Measurements from ENCODE around the gene PLEKHH3. TPM values are rescaled to one million over a fixed set of nuclear protein-coding genes. Genes with fewer than 3 reads are reported as not detected.
"Not testable (repeated sequence)": the region's sequence is repeated elsewhere in the genome, so short reads cannot be mapped to it uniquely, and the experiment has no call there.

PLEKHH3 gene
- total RNA-seq, 1 experiment from 2014 or later: 26.2 TPM

DNA sequence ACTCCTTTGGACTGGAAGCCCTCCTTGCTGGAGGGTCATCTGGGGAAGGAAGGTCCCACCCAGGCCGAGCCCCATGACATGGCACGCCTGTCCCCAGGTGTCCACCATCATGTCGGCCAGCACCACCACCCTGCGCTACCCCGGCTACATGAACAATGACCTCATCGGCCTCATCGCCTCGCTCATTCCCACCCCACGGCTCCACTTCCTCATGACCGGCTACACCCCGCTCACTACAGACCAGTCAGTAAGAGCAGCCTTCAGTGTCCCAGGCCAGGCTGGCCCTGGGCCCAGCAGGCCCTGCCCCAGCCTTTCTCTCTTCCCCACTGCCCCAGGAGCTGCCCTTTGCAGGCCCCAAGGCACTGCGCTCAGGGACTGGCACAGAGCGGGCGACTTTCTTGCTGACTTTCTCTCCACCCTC, 11.2 kb downstream of the PLEKHH3 start:
- ChIA-PET CTCF (no interaction called here), POLR2A (no interaction called here)
- H3K36me3 ChIP-seq (ENCODE audit: control insufficient read depth, insufficient read depth, low read length): no peaks in the 10 kb centered on the region
- intact Hi-C loops (cut with micrococcal nuclease; ENCODE audit: unreplicated experiment): no loop called here
- peaks cover 4% of the 10 kb centered on the region for H3K4me1 ChIP-seq
- no peak for TF ChIP-seq CTCF (IDR thresholded peaks at IDR 0.05; ENCODE audit: insufficient read depth in 1 of 2, low read depth in 1 of 2, low read length in 1 of 2, severe bottlenecking in 1 of 2, unreplicated experiment in 1 of 2)
- Mint-ChIP-seq H3K27ac (ENCODE audit: unreplicated experiment) (no peak overlapping the region), H3K4me3 (ENCODE audit: unreplicated experiment) (no peak overlapping the region), H3K36me3 (ENCODE audit: insufficient read depth, unreplicated experiment) (peaks cover 54% of the 10 kb centered on the region), H3K4me1 (ENCODE audit: low read depth, unreplicated experiment) (peaks cover 2% of the 10 kb centered on the region), H3K27me3 (ENCODE audit: insufficient read depth, unreplicated experiment) (no peaks in the 10 kb centered on the region), H3K9me3 (ENCODE audit: unreplicated experiment) (no peaks in the 10 kb centered on the region)
- no peaks in the 10 kb centered on the region for H3K9me3 ChIP-seq
- no TSS peak for BruUV-seq (replicated peaks)
- no peak overlapping the region for H3K4me3 ChIP-seq (ENCODE audit: low read depth, low read length)
- no peak for DNase-seq
- H3K27me3 ChIP-seq (replicated peaks; ENCODE audit: control insufficient read depth, insufficient read depth, low read length): no peaks in the 10 kb centered on the region

- Mint-ChIP-seq H3K9me3 (ENCODE audit: unreplicated experiment) (no peaks in the 10 kb centered on the region), H3K4me3 (ENCODE audit: unreplicated experiment) (no peak overlapping the region), H3K27me3 (ENCODE audit: insufficient read depth, unreplicated experiment) (no peaks in the 10 kb centered on the region), H3K4me1 (ENCODE audit: low read depth, unreplicated experiment) (peaks cover 12% of the 10 kb centered on the region), H3K36me3 (ENCODE audit: insufficient read depth, unreplicated experiment) (peaks cover 33% of the 10 kb centered on the region), H3K27ac (ENCODE audit: unreplicated experiment) (no peak overlapping the region)
- CTCF ChIA-PET: interaction anchor here (0.8 kb wide), 1 partner anchor 143 kb away, joined by 3 read pairs; no protein-coding TSS in a partner anchor
- H3K4me3 ChIP-seq (ENCODE audit: low read depth, low read length): no peak overlapping the region
- H3K9me3 ChIP-seq: no peaks in the 10 kb centered on the region
- no peak for TF ChIP-seq CTCF (IDR thresholded peaks at IDR 0.05; ENCODE audit: insufficient read depth in 1 of 2, low read depth in 1 of 2, low read length in 1 of 2, severe bottlenecking in 1 of 2, unreplicated experiment in 1 of 2)
- H3K36me3 ChIP-seq (ENCODE audit: control insufficient read depth, insufficient read depth, low read length): no peaks in the 10 kb centered on the region
- no peaks in the 10 kb centered on the region for H3K27me3 ChIP-seq (replicated peaks; ENCODE audit: control insufficient read depth, insufficient read depth, low read length)
- peaks cover 10% of the 10 kb centered on the region for H3K4me1 ChIP-seq
- DNase-seq: no peak
- intact Hi-C loops (cut with micrococcal nuclease; ENCODE audit: unreplicated experiment): no loop called here
- POLR2A ChIA-PET: no interaction called here
- BruUV-seq (replicated peaks): TSS peak; percentile 42
Measured at GRCh38 chr17:42660692-42661345, 16.0 kb downstream of the PLEKHH3 start.

DNA sequence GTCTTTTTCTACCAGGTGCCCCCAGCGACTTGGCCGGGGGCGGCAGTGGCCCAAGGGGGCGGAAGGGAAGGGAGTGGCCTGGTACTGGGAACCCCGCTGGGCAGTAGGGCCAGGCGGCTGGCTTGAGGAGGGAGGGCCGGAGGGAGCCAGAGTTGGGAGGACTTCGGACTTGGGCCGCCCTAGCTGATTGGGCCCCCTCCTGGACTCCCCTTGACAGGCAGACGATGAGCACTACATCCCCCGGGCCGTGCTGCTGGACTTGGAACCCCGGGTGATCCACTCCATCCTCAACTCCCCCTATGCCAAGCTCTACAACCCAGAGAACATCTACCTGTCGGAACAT, 16.9 kb downstream of the PLEKHH3 start:
- not testable (repeated sequence) for H3K27me3 Mint-ChIP-seq (ENCODE audit: insufficient read depth, unreplicated experiment); H3K4me1 ChIP-seq; H3K9me3 ChIP-seq; H3K27me3 ChIP-seq (replicated peaks; ENCODE audit: control insufficient read depth, insufficient read depth, low read length); H3K36me3 ChIP-seq (ENCODE audit: control insufficient read depth, insufficient read depth, low read length); BruUV-seq (replicated peaks); H3K9me3 Mint-ChIP-seq (ENCODE audit: unreplicated experiment); DNase-seq
- ChIA-PET POLR2A (interaction anchor here (1.6 kb wide), 1 partner anchor 17 kb away, joined by 8 read pairs; the partner anchor contains the start of gene PLEKHH3), CTCF (interaction anchor here (1.2 to 1.4 kb wide), 4 partner anchors 14 to 41 kb away, joined by 3 to 11 read pairs (median 7); no protein-coding TSS in a partner anchor)
- peaks cover 25% of the 10 kb centered on the region for H3K36me3 Mint-ChIP-seq (ENCODE audit: insufficient read depth, unreplicated experiment)
- peak overlapping the region; percentile 79 for H3K4me3 ChIP-seq (ENCODE audit: low read depth, low read length)
- peaks cover 19% of the 10 kb centered on the region for H3K4me1 Mint-ChIP-seq (ENCODE audit: low read depth, unreplicated experiment)
- intact Hi-C loops (cut with micrococcal nuclease; ENCODE audit: unreplicated experiment): loop anchor here (1.0 kb wide), 1 partner anchor 42 kb away; no protein-coding TSS in a partner anchor
- H3K4me3 Mint-ChIP-seq (ENCODE audit: unreplicated experiment): peak overlapping the region; percentile 96
- peak overlapping the region; percentile 82 for H3K27ac Mint-ChIP-seq (ENCODE audit: unreplicated experiment)

Measured in Caco-2 (cell line).